Esophagus squamous epithelium (tissue), 4 donors: ENCODE measurements around the gene C1orf167.

Source experiments
- CTCF ChIP-seq, 6 experiments: fragments of 450-650 bp in 4 of 6; fragments of 200-600 bp in 2 of 6; sonication (generic) in 2 of 6; IDR thresholded peaks; one replicate each; pipeline ENCODE4 v1.5.1; 2016 to 2019; ENCODE audit warnings: antibody characterized with exemption in 6 of 6, mild to moderate bottlenecking in 4 of 6, moderate library complexity in 4 of 6
- POLR2A ChIP-seq, 4 donors: fragments of 450-650 bp; IDR thresholded peaks; one replicate each; pipeline ENCODE4 v1.6.1; 2017; ENCODE audit warnings: antibody characterized with exemption in 4 of 4, mild to moderate bottlenecking in 4 of 4, moderate library complexity in 3 of 4

DNA sequence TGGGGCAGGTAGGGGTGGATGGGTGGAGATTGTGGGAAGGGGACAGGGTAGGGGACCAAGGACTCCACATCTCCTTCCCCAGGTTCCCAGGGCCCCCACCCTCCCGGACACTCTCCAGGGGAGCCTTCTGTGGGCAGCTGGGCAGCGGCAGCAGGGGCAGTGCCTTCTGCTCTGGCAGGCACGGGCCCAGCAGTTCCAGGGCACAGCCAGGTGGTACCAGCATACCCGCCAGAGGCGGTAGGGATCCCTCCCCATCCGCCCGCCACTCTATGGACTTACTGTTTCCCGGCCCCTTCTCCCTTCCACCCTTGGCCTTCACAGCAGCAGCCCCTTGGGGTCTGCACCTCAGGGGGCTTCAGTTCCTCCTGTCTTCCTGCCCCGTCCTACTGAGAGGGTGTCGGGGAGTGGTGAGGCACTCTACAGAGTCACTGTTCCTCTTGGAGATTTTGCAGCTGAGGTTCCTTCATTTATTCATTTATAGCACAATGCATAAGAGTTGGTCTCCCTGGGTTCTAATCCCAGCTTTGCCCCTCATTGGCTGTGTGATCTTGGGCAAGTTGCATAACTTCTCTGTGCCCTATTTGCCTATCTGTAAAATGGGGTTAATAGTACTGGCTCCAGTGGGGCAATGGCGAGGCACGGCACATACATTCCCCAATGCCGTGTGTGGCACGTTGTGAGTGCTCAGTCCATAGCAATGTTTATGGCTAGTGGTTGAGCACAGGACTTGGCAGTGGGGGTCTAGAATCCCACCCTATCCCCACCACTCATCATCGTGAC lies 17.0 kb downstream of the C1orf167 start:
- TF ChIP-seq POLR2A (IDR thresholded peaks at IDR 0.05) (no peak), CTCF (IDR thresholded peaks at IDR 0.05) (no peak)
